GM23338 (cell line): ENCODE measurements around the gene F8. TPM values are rescaled to one million over a fixed set of nuclear protein-coding genes. Genes with fewer than 3 reads are reported as not detected.

ENCODE experiments used
- ATAC-seq: fragments of 200-7000 bp; cut with Tn5 transposase; 3 replicates; pipeline ENCODE4 v1.9.1; 2020
- DNase-seq: peaks from one replicate; pipeline ENCODE4 v3.0.0-alpha.2; 2015; ENCODE audit warnings: low spot score
- H2AFZ ChIP-seq: fragments of 200-600 bp; sonication (generic); 2 replicates; pipeline ENCODE4 v1.8.0; 2016; ENCODE audit warnings: antibody characterized with exemption, mild to moderate bottlenecking, moderate library complexity
- H3F3A ChIP-seq: fragments of 200-600 bp; sonication (generic); replicated peaks from 2 replicates; pipeline ENCODE4 v1.8.0; 2017; ENCODE audit warnings: antibody characterized with exemption, mixed run types, low read depth
- H3K27ac ChIP-seq: fragments of 200-600 bp; sonication (generic); 2 replicates; pipeline ENCODE4 v1.6.1; 2016; ENCODE audit warnings: low read depth
- H3K27me3 ChIP-seq: fragments of 200-600 bp; sonication (generic); 2 replicates; pipeline ENCODE4 v1.8.0; 2016; ENCODE audit warnings: mild to moderate bottlenecking, mixed run types, moderate library complexity; ENCODE audit not compliant: insufficient read depth
- H3K36me3 ChIP-seq: fragments of 200-600 bp; sonication (generic); 2 replicates; pipeline ENCODE4 v1.8.0; 2016; ENCODE audit warnings: mild to moderate bottlenecking; ENCODE audit not compliant: insufficient read depth
- H3K4me1 ChIP-seq: fragments of 200-600 bp; sonication (generic); 2 replicates; pipeline ENCODE4 v1.8.0; 2016; ENCODE audit warnings: mild to moderate bottlenecking, moderate library complexity; ENCODE audit not compliant: insufficient read depth
- H3K4me2 ChIP-seq: fragments of 200-600 bp; sonication (generic); 2 replicates; pipeline ENCODE4 v1.7.1; 2017; ENCODE audit warnings: mixed run types
- H3K4me3 ChIP-seq: fragments of 200-600 bp; sonication (generic); 2 replicates; pipeline ENCODE4 v1.6.1; 2016; ENCODE audit warnings: mixed run types
- H3K79me2 ChIP-seq: fragments of 200-600 bp; sonication (generic); replicated peaks from 2 replicates; pipeline ENCODE4 v1.8.0; 2017; ENCODE audit warnings: mild to moderate bottlenecking; ENCODE audit not compliant: insufficient read depth
- H3K9me2 ChIP-seq: fragments of 200-600 bp; sonication (generic); 2 replicates; pipeline ENCODE4 v1.8.0; 2017; ENCODE audit not compliant: insufficient read depth
- H4K20me1 ChIP-seq: fragments of 200-600 bp; sonication (generic); replicated peaks from 2 replicates; pipeline ENCODE4 v1.8.0; 2017; ENCODE audit warnings: mild to moderate bottlenecking; ENCODE audit not compliant: insufficient read depth
- H3K27ac Mint-ChIP-seq: 2 replicates; pipeline ENCODE4 v1.8.0; 2020; ENCODE audit warnings: inconsistent platforms, mild to moderate bottlenecking, moderate library complexity, mixed read lengths
- H3K27me3 Mint-ChIP-seq: 3 replicates; pipeline ENCODE4 v1.8.0; 2022; ENCODE audit warnings: low read depth, mild to moderate bottlenecking, moderate library complexity, mixed read lengths, inconsistent platforms; ENCODE audit not compliant: insufficient read depth, poor library complexity
- H3K36me3 Mint-ChIP-seq: 3 replicates; pipeline ENCODE4 v1.8.0; 2021; ENCODE audit warnings: low read depth, mild to moderate bottlenecking, inconsistent platforms, moderate library complexity, mixed read lengths
- H3K4me1 Mint-ChIP-seq: 3 replicates; pipeline ENCODE4 v1.8.0; 2020; ENCODE audit warnings: mild to moderate bottlenecking, inconsistent platforms, mixed read lengths
- H3K4me3 Mint-ChIP-seq: 3 replicates; pipeline ENCODE4 v1.8.0; 2021; ENCODE audit warnings: moderate library complexity, mild to moderate bottlenecking, inconsistent platforms, mixed read lengths
- H3K9me3 Mint-ChIP-seq: 3 replicates; pipeline ENCODE4 v1.8.0; 2020; ENCODE audit warnings: moderate library complexity, mild to moderate bottlenecking, inconsistent platforms, mixed read lengths
- CREB1 ChIP-seq: fragments of 250-450 bp; sonication (Bioruptor Pico); IDR thresholded peaks from 2 replicates; pipeline ENCODE4 v1.5.0; 2020; ENCODE audit warnings: low read depth, mild to moderate bottlenecking, moderate library complexity
- CTCF ChIP-seq, 2 experiments: fragments of 200-600 bp in 1 of 2; sonication (generic) in 1 of 2; conservative IDR thresholded peaks; 2 replicates each; pipeline versions ENCODE4 v1.5.1 to v1.6.1; 2016 to 2017; ENCODE audit warnings: antibody characterized with exemption in 2 of 2, low read depth in 2 of 2, mild to moderate bottlenecking in 2 of 2, moderate library complexity in 1 of 2
- ETS1 ChIP-seq: IDR thresholded peaks from 2 replicates; pipeline ENCODE4 v1.6.1; 2016; ENCODE audit warnings: antibody characterized with exemption
- EZH2 ChIP-seq: fragments of 200-600 bp; sonication (generic); IDR thresholded peaks from one replicate; pipeline ENCODE4 v1.8.0; 2017; ENCODE audit warnings: antibody characterized with exemption, mild to moderate bottlenecking, low read depth; ENCODE audit not compliant: unreplicated experiment
- EZH2phosphoT487 ChIP-seq: fragments of 200-600 bp; sonication (generic); IDR thresholded peaks from one replicate; pipeline ENCODE4 v1.8.1; 2018; ENCODE audit warnings: antibody characterized with exemption; ENCODE audit not compliant: unreplicated experiment
- JUNB ChIP-seq: IDR thresholded peaks from one replicate; pipeline ENCODE4 v1.6.1; 2016; ENCODE audit warnings: antibody characterized with exemption; ENCODE audit not compliant: unreplicated experiment
- NANOG ChIP-seq: IDR thresholded peaks from 2 replicates; pipeline ENCODE4 v1.6.1; 2016; ENCODE audit warnings: antibody characterized with exemption, borderline replicate concordance
- POLR2AphosphoS5 ChIP-seq: IDR thresholded peaks from 2 replicates; pipeline ENCODE4 v1.6.1; 2016; ENCODE audit warnings: antibody characterized with exemption, low read depth
- REST ChIP-seq: IDR thresholded peaks from one replicate; pipeline ENCODE4 v1.6.1; 2018; ENCODE audit warnings: antibody characterized with exemption; ENCODE audit not compliant: unreplicated experiment
- STAT1 ChIP-seq: IDR thresholded peaks from one replicate; pipeline ENCODE4 v1.6.1; 2016; ENCODE audit warnings: antibody characterized with exemption; ENCODE audit not compliant: unreplicated experiment
- ZNF114 ChIP-seq: fragments of 250-450 bp; sonication (Bioruptor Pico); IDR thresholded peaks from 2 replicates; pipeline ENCODE4 v1.5.0; 2020; ENCODE audit warnings: mild to moderate bottlenecking, moderate library complexity
- ZNF331 ChIP-seq: fragments of 250-450 bp; sonication (Bioruptor Pico); IDR thresholded peaks from 2 replicates; pipeline ENCODE4 v1.5.0; 2020; ENCODE audit warnings: low read depth, mild to moderate bottlenecking, moderate library complexity
- ZNF462 ChIP-seq: fragments of 250-450 bp; sonication (Bioruptor Pico); IDR thresholded peaks from 2 replicates; pipeline ENCODE4 v1.5.0; 2020; ENCODE audit warnings: mild to moderate bottlenecking, moderate library complexity
- polyA plus RNA-seq: library from polyadenylated mRNA; unstranded; fragments of >200 nt; fragmentation: Nextera tagmentation; extraction: Ambion mirVana; gene quantifications from 2 replicates; pipeline ENCODE4 v1.2.1, GENCODE V29; 2016
- total RNA-seq: library from RNA; depleted of rRNA; stranded (reverse); fragments of >200 nt; shearing (Covaris generic); gene quantifications from 2 replicates; pipeline ENCODE4 v1.2.3, GENCODE V29; 2014

Gene F8
- total and polyA plus RNA-seq, 2 experiments from 2014 or later, result 0.70 to 1.8 TPM

GRCh38 chrX:154988719-154989118, 33.8 kb downstream of the F8 start (continued):
- no peak for TF ChIP-seq CREB1 (CRISPR knock-in tag)

GRCh38 chrX:154987940-154988339, 34.6 kb downstream of the F8 start:
- DNase-seq, result no peak
- Histone ChIP-seq H2AFZ (no peak overlapping the region), H3F3A (no peaks in the 10 kb centered on the region), H3K4me1 (0 out of 2 replicates have a peak, but pooled peaks cover 5% of the 10 kb centered on the region), H3K36me3 (no peaks in the 10 kb centered on the region), H3K9me2 (no peaks in the 10 kb centered on the region), H3K79me2 (no peaks in the 10 kb centered on the region), H3K4me2 (no peak overlapping the region), H3K27me3 (no peaks in the 10 kb centered on the region), H4K20me1 (no peaks in the 10 kb centered on the region), H3K4me3 (no peak overlapping the region), H3K27ac (no peak overlapping the region)
- no peaks in the 10 kb centered on the region for H3K4me1 Mint-ChIP-seq
- no peaks in the 10 kb centered on the region for H3K36me3 Mint-ChIP-seq
- no peak overlapping the region for H3K27ac Mint-ChIP-seq
- no peaks in the 10 kb centered on the region for H3K9me3 Mint-ChIP-seq
- ATAC-seq, result no peak
- no peaks in the 10 kb centered on the region for H3K27me3 Mint-ChIP-seq
- no peak overlapping the region for H3K4me3 Mint-ChIP-seq
- TF ChIP-seq ZNF114 (CRISPR knock-in tag) (no peak), ETS1 (no peak), POLR2AphosphoS5 (no peak), CREB1 (CRISPR knock-in tag) (no peak), EZH2 (no peak), REST (no peak), NANOG (no peak), JUNB (no peak), ZNF331 (CRISPR knock-in tag) (no peak), ZNF462 (CRISPR knock-in tag) (no peak), CTCF (conservative IDR thresholded peaks at IDR 0.05; ENCODE audit: low read depth in 2 of 2) (no peak), EZH2phosphoT487 (no peak), STAT1 (no peak)
